ENCODE data around the gene SYT2. TPM values are rescaled to one million over a fixed set of nuclear protein-coding genes. Genes with fewer than 3 reads are reported as not detected.
A peak's percentile ranks its signal among the peaks of the same experiment; 100 is the strongest.
"Not testable (repeated sequence)": the region's sequence is repeated elsewhere in the genome, so short reads cannot be mapped to it uniquely, and the experiment has no call there.

Gene SYT2
- total RNA-seq, 1 experiment from 2014 or later = 12.1 TPM

- TF ChIP-seq TP53 (CRISPR knock-in tag; IDR thresholded peaks at IDR 0.05) = no peak
These were observed 82.3 kb downstream of the SYT2 start (continued) for GRCh38 chr1:202627841-202628565.

- peak; percentile 73; the same call in 1 of the 2 replicates for TF ChIP-seq FOXP4 (CRISPR knock-in tag; IDR thresholded peaks at IDR 0.05)
- ATAC-seq = peak; percentile 36
- CTCF ChIA-PET = interaction anchor here (1.5 to 4.2 kb wide), 5 partner anchors 10 to 126 kb away, joined by 3 to 21 read pairs (median 4); no protein-coding TSS in a partner anchor
These were observed 83.2 kb downstream of the SYT2 start for GRCh38 chr1:202627036-202627435.

GRCh38 chr1:202625416-202626360 is 84.6 kb downstream of the SYT2 start:
- POLR2A ChIA-PET = interaction anchor here (0.6 kb wide), 1 partner anchor 62 kb away, joined by 4 read pairs; no protein-coding TSS in a partner anchor
- no peak overlapping the region for H3K27ac Mint-ChIP-seq
- peaks cover 27% of the 10 kb centered on the region for H3K4me1 Mint-ChIP-seq
- DNase-seq (ENCODE audit: low spot score) (peak; percentile 84), ATAC-seq (peak; percentile 84)
- no peak for TF ChIP-seq STAT6 (CRISPR knock-in tag; conservative IDR thresholded peaks at IDR 0.05; ENCODE audit: low read depth)
- peak; percentile 49 for TF ChIP-seq CTCF (IDR thresholded peaks at IDR 0.05)
- H3K4me3 Mint-ChIP-seq = no peak overlapping the region
- H3K27me3 Mint-ChIP-seq (ENCODE audit: low read depth) = no peaks in the 10 kb centered on the region
- CTCF ChIA-PET = interaction anchor here (0.6 to 4.2 kb wide), 13 partner anchors 9 to 124 kb away, joined by 3 to 21 read pairs (median 4); no protein-coding TSS in a partner anchor
- no peaks in the 10 kb centered on the region for H3K9me3 Mint-ChIP-seq
- no peaks in the 10 kb centered on the region for H3K36me3 Mint-ChIP-seq

More at GRCh38 chr1:202627036-202627435, 83.2 kb downstream of the SYT2 start:
- not testable (repeated sequence) for H3K9me3 Mint-ChIP-seq; H3K4me3 Mint-ChIP-seq; H3K27me3 Mint-ChIP-seq (ENCODE audit: low read depth); DNase-seq (ENCODE audit: low spot score); H3K36me3 Mint-ChIP-seq
- H3K27ac Mint-ChIP-seq = peak overlapping the region; percentile 80; the same call in 1 of the 2 replicates
- POLR2A ChIA-PET = interaction anchor here (1.6 kb wide), 1 partner anchor 58 kb away, joined by 3 read pairs; no protein-coding TSS in a partner anchor
- H3K4me1 Mint-ChIP-seq = peaks cover 32% of the 10 kb centered on the region

GRCh38 chr1:202624781-202625108 is 85.5 kb downstream of the SYT2 start:
- no peaks in the 10 kb centered on the region for H3K27me3 Mint-ChIP-seq (ENCODE audit: low read depth)
- no peak overlapping the region for H3K27ac Mint-ChIP-seq
- no peak for DNase-seq (ENCODE audit: low spot score)
- H3K4me1 Mint-ChIP-seq = peaks cover 27% of the 10 kb centered on the region
- H3K4me3 Mint-ChIP-seq = no peak overlapping the region
- no peak for ATAC-seq
- H3K9me3 Mint-ChIP-seq = no peaks in the 10 kb centered on the region
- H3K36me3 Mint-ChIP-seq = no peaks in the 10 kb centered on the region
- ChIA-PET CTCF (interaction anchor here (0.6 to 4.2 kb wide), 9 partner anchors 10 to 95 kb away, joined by 3 to 21 read pairs (median 4); no protein-coding TSS in a partner anchor), POLR2A (interaction anchor here (0.6 kb wide), 1 partner anchor 62 kb away, joined by 4 read pairs; no protein-coding TSS in a partner anchor)
- TF ChIP-seq TP53 (CRISPR knock-in tag; IDR thresholded peaks at IDR 0.05) (no peak), SMAD3 (CRISPR knock-in tag; IDR thresholded peaks at IDR 0.05; ENCODE audit: borderline replicate concordance) (no peak), CREB1 (CRISPR knock-in tag; IDR thresholded peaks at IDR 0.05) (no peak), ZNF281 (CRISPR knock-in tag; IDR thresholded peaks at IDR 0.05) (no peak), PREB (CRISPR knock-in tag; IDR thresholded peaks at IDR 0.05; ENCODE audit: borderline replicate concordance) (no peak), ZNF232 (CRISPR knock-in tag; IDR thresholded peaks at IDR 0.05) (no peak)

Measured in WTC11 (cell line).